Fibroblast of lung (primary cell): Measurements from ENCODE around the gene ITPR1. TPM values are rescaled to one million over a fixed set of nuclear protein-coding genes. Genes with fewer than 3 reads are reported as not detected.

Experiments
- DNase-seq, 2 donors: peaks; one replicate each; pipeline versions ENCODE4 v3.0.0 to v3.0.0-alpha.2; 2010; ENCODE audit warnings: low read depth in 2 of 2
- H2AFZ ChIP-seq: 2 replicates; pipeline ENCODE4 v1.5.1; 2012; ENCODE audit warnings: low read length, control low read depth, inconsistent platforms
- H3K27ac ChIP-seq: 2 replicates; pipeline ENCODE4 v1.5.1; 2011; ENCODE audit warnings: low read length, control low read depth; ENCODE audit not compliant: insufficient read depth
- H3K27me3 ChIP-seq: 2 replicates; pipeline ENCODE4 v1.5.1; 2011; ENCODE audit warnings: mild to moderate bottlenecking, low read length; ENCODE audit not compliant: control insufficient read depth, insufficient read depth
- H3K36me3 ChIP-seq: 2 replicates; pipeline ENCODE4 v1.5.1; 2011; ENCODE audit warnings: low read length; ENCODE audit not compliant: control insufficient read depth, insufficient read depth
- H3K4me1 ChIP-seq: 2 replicates; pipeline ENCODE4 v1.5.1; 2011; ENCODE audit warnings: low read length; ENCODE audit not compliant: control insufficient read depth, insufficient read depth; ENCODE audit errors: extremely low read depth
- H3K4me2 ChIP-seq: 2 replicates; pipeline ENCODE4 v1.5.1; 2011; ENCODE audit warnings: low read length, control low read depth; ENCODE audit not compliant: insufficient read depth; ENCODE audit errors: extremely low read depth
- H3K4me3 ChIP-seq, 4 experiments: fragments of 200-600 bp in 1 of 4; sonication (generic) in 1 of 4; replicated peaks in 1 of 4; 2 replicates each; pipeline ENCODE4 v1.5.1; 2011 to 2016; ENCODE audit warnings: low read length in 4 of 4, low read depth in 3 of 4, mild to moderate bottlenecking in 3 of 4, control low read depth in 2 of 4, inconsistent platforms in 1 of 4, mixed read lengths in 1 of 4; ENCODE audit not compliant: insufficient read depth in 1 of 4; ENCODE audit errors: control extremely low read depth in 1 of 4
- H3K79me2 ChIP-seq: 2 replicates; pipeline ENCODE4 v1.5.1; 2012; ENCODE audit warnings: mild to moderate bottlenecking, low read length, inconsistent platforms; ENCODE audit not compliant: control insufficient read depth, insufficient read depth
- H3K9ac ChIP-seq: 2 replicates; pipeline ENCODE4 v1.5.1; 2011; ENCODE audit warnings: mild to moderate bottlenecking, low read length, control low read depth; ENCODE audit not compliant: insufficient read depth
- H3K9me3 ChIP-seq: 2 replicates; pipeline ENCODE4 v1.5.1; 2012; ENCODE audit warnings: low read depth, low read length; ENCODE audit not compliant: control insufficient read depth, insufficient read depth
- H4K20me1 ChIP-seq: 2 replicates; pipeline ENCODE4 v1.5.1; 2011; ENCODE audit warnings: low read length; ENCODE audit not compliant: control insufficient read depth, insufficient read depth; ENCODE audit errors: extremely low read depth
- EZH2 ChIP-seq: IDR thresholded peaks from 2 replicates; pipeline ENCODE4 v1.5.1; 2012; ENCODE audit warnings: low read length, control low read depth, mild to moderate bottlenecking; ENCODE audit errors: missing control alignments
- polyA plus RNA-seq, 2 donors: library from polyadenylated mRNA; depleted of rRNA in 1 of 2; stranded (reverse) in 1 of 2; unstranded in 1 of 2; fragments of >200 nt; gene quantifications; 2 replicates each; pipeline ENCODE4 v1.2.1, GENCODE V29; 2011 to 2012; ENCODE audit warnings: missing spikeins in 1 of 2
- total RNA-seq: library from RNA; depleted of rRNA; stranded (reverse); fragments of >200 nt; gene quantifications from 2 replicates; pipeline ENCODE4 v1.2.1, GENCODE V29; 2014
- TF ChIP-seq, protein P1 (sequence below), 2 donors: IDR thresholded peaks in 1 of 2; conservative IDR thresholded peaks in 1 of 2; 1 replicate in 1 of 2; 2 replicates in 1 of 2; pipeline ENCODE4 v1.5.1; 2011 to 2012; ENCODE audit warnings: low read length in 2 of 2, control low read depth in 1 of 2, inconsistent platforms in 1 of 2, low read depth in 1 of 2, mild to moderate bottlenecking in 1 of 2

ITPR1 gene
- total and polyA plus RNA-seq, 2 donors (not counting 1 experiment from before 2014, with no cell fraction given): 19.2 to 87.0 TPM

DNA sequence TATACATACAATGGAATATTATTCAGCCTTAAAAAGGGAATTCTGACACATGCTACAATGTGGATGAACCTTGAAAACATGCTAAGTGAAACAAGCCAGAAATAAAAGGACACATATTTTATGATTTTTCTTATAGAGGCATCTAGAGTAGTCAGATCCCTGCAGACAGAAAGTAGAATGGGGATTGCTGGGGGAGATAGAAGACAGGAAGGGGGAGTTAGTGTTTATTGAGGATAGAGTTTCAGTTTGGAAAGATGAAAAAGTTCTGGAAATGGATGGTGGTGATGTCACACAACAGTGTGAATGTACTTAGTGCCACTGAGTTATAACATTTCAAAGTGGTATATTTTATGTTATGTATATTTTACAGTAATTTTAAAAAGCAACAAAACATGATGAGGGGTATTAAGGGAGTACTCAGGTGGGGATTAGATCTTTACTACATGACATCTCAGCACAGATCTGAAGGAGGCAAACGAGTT is 4.7 kb downstream of the ITPR1 start:
- TF ChIP-seq, protein P1, sequence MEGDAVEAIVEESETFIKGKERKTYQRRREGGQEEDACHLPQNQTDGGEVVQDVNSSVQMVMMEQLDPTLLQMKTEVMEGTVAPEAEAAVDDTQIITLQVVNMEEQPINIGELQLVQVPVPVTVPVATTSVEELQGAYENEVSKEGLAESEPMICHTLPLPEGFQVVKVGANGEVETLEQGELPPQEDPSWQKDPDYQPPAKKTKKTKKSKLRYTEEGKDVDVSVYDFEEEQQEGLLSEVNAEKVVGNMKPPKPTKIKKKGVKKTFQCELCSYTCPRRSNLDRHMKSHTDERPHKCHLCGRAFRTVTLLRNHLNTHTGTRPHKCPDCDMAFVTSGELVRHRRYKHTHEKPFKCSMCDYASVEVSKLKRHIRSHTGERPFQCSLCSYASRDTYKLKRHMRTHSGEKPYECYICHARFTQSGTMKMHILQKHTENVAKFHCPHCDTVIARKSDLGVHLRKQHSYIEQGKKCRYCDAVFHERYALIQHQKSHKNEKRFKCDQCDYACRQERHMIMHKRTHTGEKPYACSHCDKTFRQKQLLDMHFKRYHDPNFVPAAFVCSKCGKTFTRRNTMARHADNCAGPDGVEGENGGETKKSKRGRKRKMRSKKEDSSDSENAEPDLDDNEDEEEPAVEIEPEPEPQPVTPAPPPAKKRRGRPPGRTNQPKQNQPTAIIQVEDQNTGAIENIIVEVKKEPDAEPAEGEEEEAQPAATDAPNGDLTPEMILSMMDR (conservative IDR thresholded peaks at IDR 0.05 in 1 of 2, IDR thresholded peaks at IDR 0.05 in 1 of 2; ENCODE audit: low read depth in 1 of 2, low read length in 2 of 2): no peak
- TF ChIP-seq EZH2: no peak
- H3K36me3 ChIP-seq: no peaks in the 10 kb centered on the region
- H3K9ac ChIP-seq: no peak overlapping the region
- H3K27ac ChIP-seq: no peak overlapping the region
- no peaks in the 10 kb centered on the region for H3K9me3 ChIP-seq
- no peaks in the 10 kb centered on the region for H3K79me2 ChIP-seq
- no peaks in the 10 kb centered on the region for H3K4me1 ChIP-seq
- DNase-seq: no peak
- H3K27me3 ChIP-seq: no peaks in the 10 kb centered on the region
- no peak overlapping the region for H3K4me3 ChIP-seq
- no peaks in the 10 kb centered on the region for H4K20me1 ChIP-seq
- no peak overlapping the region for H3K4me2 ChIP-seq
- no peak overlapping the region for H2AFZ ChIP-seq

DNA sequence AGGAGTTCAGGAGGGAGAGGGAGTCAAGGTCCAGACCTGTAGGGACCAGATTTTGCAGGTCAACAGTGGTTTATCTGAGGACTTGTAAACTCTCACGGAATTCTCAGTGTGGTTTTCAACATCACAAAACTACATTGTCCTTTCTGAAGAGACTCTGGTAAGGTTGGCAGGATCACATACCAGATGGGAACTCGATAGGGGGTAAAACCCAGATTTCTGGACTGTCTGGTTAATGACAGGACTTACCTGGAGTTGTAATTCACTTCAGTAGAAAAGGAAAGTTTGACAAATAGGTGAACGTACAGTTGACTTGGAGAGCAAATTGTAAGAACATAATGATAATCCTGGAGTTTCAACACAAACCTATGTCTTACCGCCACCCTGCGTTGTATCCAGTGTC is 5.3 kb downstream of the ITPR1 start:
- H3K36me3 ChIP-seq: no peaks in the 10 kb centered on the region
- no peaks in the 10 kb centered on the region for H3K9me3 ChIP-seq
- H4K20me1 ChIP-seq: no peaks in the 10 kb centered on the region
- no peak overlapping the region for H3K27ac ChIP-seq
- no peaks in the 10 kb centered on the region for H3K27me3 ChIP-seq
- DNase-seq: no peak
- H3K9ac ChIP-seq: no peak overlapping the region
- H3K4me1 ChIP-seq: no peaks in the 10 kb centered on the region
- no peak for TF ChIP-seq EZH2
- TF ChIP-seq, protein P1 (conservative IDR thresholded peaks at IDR 0.05 in 1 of 2, IDR thresholded peaks at IDR 0.05 in 1 of 2; ENCODE audit: low read depth in 1 of 2, low read length in 2 of 2): no peak
- H3K4me3 ChIP-seq: no peak overlapping the region
- H2AFZ ChIP-seq: no peak overlapping the region
- H3K79me2 ChIP-seq: no peaks in the 10 kb centered on the region
- no peak overlapping the region for H3K4me2 ChIP-seq

DNA sequence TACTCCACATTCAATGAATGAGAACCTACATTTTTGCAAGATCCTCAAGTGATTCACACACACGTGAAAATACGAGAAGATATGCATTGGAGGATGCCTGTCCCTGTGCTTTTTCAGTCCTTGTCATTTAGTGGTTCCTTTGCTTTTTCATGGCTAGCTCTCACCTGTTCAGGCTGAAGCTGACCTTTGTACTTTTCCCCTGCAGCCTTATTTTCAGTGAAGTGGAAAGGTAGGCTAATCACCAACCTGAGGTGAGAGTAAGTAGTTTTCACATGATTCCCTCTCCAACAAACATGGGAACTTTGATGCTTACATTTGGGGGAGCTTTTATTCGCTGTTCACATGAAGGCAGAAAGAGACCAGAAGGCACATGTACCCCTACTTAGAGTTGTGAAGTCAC is 8.3 kb downstream of the ITPR1 start:
- Histone ChIP-seq H3K4me1 (peaks cover 2% of the 10 kb centered on the region), H3K27ac (no peak overlapping the region), H3K9ac (no peak overlapping the region), H3K9me3 (no peaks in the 10 kb centered on the region), H3K4me3 (no peak overlapping the region), H3K4me2 (no peak overlapping the region), H4K20me1 (no peaks in the 10 kb centered on the region), H2AFZ (no peak overlapping the region), H3K79me2 (no peaks in the 10 kb centered on the region), H3K36me3 (no peaks in the 10 kb centered on the region), H3K27me3 (no peaks in the 10 kb centered on the region)
- TF ChIP-seq EZH2: no peak
- TF ChIP-seq, protein P1 (conservative IDR thresholded peaks at IDR 0.05 in 1 of 2, IDR thresholded peaks at IDR 0.05 in 1 of 2; ENCODE audit: low read depth in 1 of 2, low read length in 2 of 2): no peak
- DNase-seq: no peak
